ENCODE results near the gene GJA4.

Gene GJA4

GRCh38 chr1:34746785-34747637, 45.8 kb upstream of the GJA4 start:
- Histone ChIP-seq H3K27ac (no peak overlapping the region), H3K4me3 (ENCODE audit: low read depth, low read length) (no peak overlapping the region), H3K4me2 (ENCODE audit: low read length) (no peak overlapping the region), H2AFZ (no peak overlapping the region), H3K27me3 (ENCODE audit: control insufficient read depth, insufficient read depth, low read length) (no peaks in the 10 kb centered on the region), H3K9ac (no peak overlapping the region), H3K4me1 (no peaks in the 10 kb centered on the region), H3K36me3 (ENCODE audit: control insufficient read depth, insufficient read depth, low read length) (no peaks in the 10 kb centered on the region), H3K79me2 (no peaks in the 10 kb centered on the region), H3K9me3 (ENCODE audit: control insufficient read depth, low read length) (no peaks in the 10 kb centered on the region)
- TF ChIP-seq CTCF (IDR thresholded peaks at IDR 0.05), result no peak

GRCh38 chr1:34747638-34747941, 45.2 kb upstream of the GJA4 start:
- Histone ChIP-seq H3K9ac (no peak overlapping the region), H2AFZ (no peak overlapping the region), H3K4me1 (no peaks in the 10 kb centered on the region), H3K36me3 (ENCODE audit: control insufficient read depth, insufficient read depth, low read length) (no peaks in the 10 kb centered on the region), H3K9me3 (ENCODE audit: control insufficient read depth, low read length) (no peaks in the 10 kb centered on the region), H3K4me3 (ENCODE audit: low read depth, low read length) (no peak overlapping the region), H3K4me2 (ENCODE audit: low read length) (no peak overlapping the region), H3K27ac (no peak overlapping the region), H3K79me2 (no peaks in the 10 kb centered on the region), H3K27me3 (ENCODE audit: control insufficient read depth, insufficient read depth, low read length) (no peaks in the 10 kb centered on the region)
- no peak for TF ChIP-seq CTCF (IDR thresholded peaks at IDR 0.05)

GRCh38 chr1:34749992-34750391, 42.8 kb upstream of the GJA4 start:
- no peak overlapping the region for H3K4me2 ChIP-seq (ENCODE audit: low read length)
- H3K27ac ChIP-seq, result no peak overlapping the region
- H3K4me3 ChIP-seq (ENCODE audit: low read depth, low read length), result no peak overlapping the region
- no peaks in the 10 kb centered on the region for H3K4me1 ChIP-seq
- TF ChIP-seq CTCF (IDR thresholded peaks at IDR 0.05), result no peak
- no peaks in the 10 kb centered on the region for H3K79me2 ChIP-seq
- no peak overlapping the region for H3K9ac ChIP-seq
- H3K36me3 ChIP-seq (ENCODE audit: control insufficient read depth, insufficient read depth, low read length), result no peaks in the 10 kb centered on the region
- no peak overlapping the region for H2AFZ ChIP-seq
- H3K9me3 ChIP-seq (ENCODE audit: control insufficient read depth, low read length), result no peaks in the 10 kb centered on the region
- no peaks in the 10 kb centered on the region for H3K27me3 ChIP-seq (ENCODE audit: control insufficient read depth, insufficient read depth, low read length)

- no peaks in the 10 kb centered on the region for H3K9me3 ChIP-seq (ENCODE audit: control insufficient read depth, low read length)
- no peaks in the 10 kb centered on the region for H3K79me2 ChIP-seq
- no peaks in the 10 kb centered on the region for H3K27me3 ChIP-seq (ENCODE audit: control insufficient read depth, insufficient read depth, low read length)
- H3K4me2 ChIP-seq (ENCODE audit: low read length), result no peak overlapping the region
- no peaks in the 10 kb centered on the region for H3K4me1 ChIP-seq
- no peak overlapping the region for H3K27ac ChIP-seq
- H2AFZ ChIP-seq, result no peak overlapping the region
- TF ChIP-seq CTCF (IDR thresholded peaks at IDR 0.05), result no peak
- no peaks in the 10 kb centered on the region for H3K36me3 ChIP-seq (ENCODE audit: control insufficient read depth, insufficient read depth, low read length)
- no peak overlapping the region for H3K9ac ChIP-seq
- H3K4me3 ChIP-seq (ENCODE audit: low read depth, low read length), result no peak overlapping the region
These were observed 42.2 kb upstream of the GJA4 start for GRCh38 chr1:34750610-34751009.

GRCh38 chr1:34753163-34753562, 39.6 kb upstream of the GJA4 start:
- no peaks in the 10 kb centered on the region for H3K36me3 ChIP-seq (ENCODE audit: control insufficient read depth, insufficient read depth, low read length)
- no peak overlapping the region for H2AFZ ChIP-seq
- no peak overlapping the region for H3K4me2 ChIP-seq (ENCODE audit: low read length)
- H3K9ac ChIP-seq, result no peak overlapping the region
- H3K79me2 ChIP-seq, result no peaks in the 10 kb centered on the region
- no peak for TF ChIP-seq CTCF (IDR thresholded peaks at IDR 0.05)
- no peaks in the 10 kb centered on the region for H3K9me3 ChIP-seq (ENCODE audit: control insufficient read depth, low read length)
- H3K27me3 ChIP-seq (ENCODE audit: control insufficient read depth, insufficient read depth, low read length), result no peaks in the 10 kb centered on the region
- no peaks in the 10 kb centered on the region for H3K4me1 ChIP-seq
- H3K4me3 ChIP-seq (ENCODE audit: low read depth, low read length), result no peak overlapping the region
- H3K27ac ChIP-seq, result no peak overlapping the region

Data from parathyroid adenoma (tissue), 2 donors.